Mesodermal cell (in vitro differentiated cells): ENCODE results near the gene FRMD4A.
"Not testable (repeated sequence)": the region's sequence is repeated elsewhere in the genome, so short reads cannot be mapped to it uniquely, and the experiment has no call there.

Experiments used
- H3K27ac ChIP-seq: 2 replicates; pipeline ENCODE4 v1.7.0; 2013; ENCODE audit warnings: mild to moderate bottlenecking, low read depth, low read length, moderate library complexity; ENCODE audit not compliant: severe bottlenecking
- H3K36me3 ChIP-seq: 2 replicates; pipeline ENCODE4 v1.7.1; 2013; ENCODE audit warnings: mild to moderate bottlenecking, low read length, moderate library complexity; ENCODE audit not compliant: control insufficient read depth, insufficient read depth
- H3K4me1 ChIP-seq: one replicate; pipeline ENCODE4 v1.7.1; 2013; ENCODE audit warnings: mild to moderate bottlenecking, low read length; ENCODE audit not compliant: insufficient read depth, control insufficient read depth, poor library complexity, severe bottlenecking
- H3K4me3 ChIP-seq: 2 replicates; pipeline ENCODE4 v1.7.0; 2013; ENCODE audit warnings: low read length, control low read depth, mild to moderate bottlenecking; ENCODE audit not compliant: insufficient read depth, poor library complexity, severe bottlenecking; ENCODE audit errors: extremely low read depth
- H3K9me3 ChIP-seq: 2 replicates; pipeline ENCODE4 v1.7.1; 2013; ENCODE audit warnings: mild to moderate bottlenecking, low read length, moderate library complexity; ENCODE audit not compliant: control insufficient read depth
- WGBS, 2 experiments: methylation state at CpG; one replicate each; pipeline ENCODE4 v1.1.5; 2013; ENCODE audit warnings: missing lambda C conversion rate in 2 of 2; ENCODE audit not compliant: insufficient coverage in 2 of 2; 5-methylcytosine and 5-hydroxymethylcytosine counted together

Gene FRMD4A

GRCh38 chr10:13969118-13969791 lies 361.5 kb downstream of the FRMD4A start:
- H3K36me3 ChIP-seq, result no peaks in the 10 kb centered on the region
- 90 to 94% methylated on average over 9 to 10 of the region's 12 CpGs for WGBS, 2 experiments
- no peaks in the 10 kb centered on the region for H3K9me3 ChIP-seq
- H3K4me3 ChIP-seq, result no peak overlapping the region
- peaks cover 41% of the 10 kb centered on the region for H3K4me1 ChIP-seq
- no peak overlapping the region for H3K27ac ChIP-seq

- 100% methylated on average over 1 to 3 of the region's 3 CpGs for WGBS, 2 experiments
- no peaks in the 10 kb centered on the region for H3K36me3 ChIP-seq
- H3K27ac ChIP-seq, result no peak overlapping the region
- no peak overlapping the region for H3K4me3 ChIP-seq
- no peaks in the 10 kb centered on the region for H3K9me3 ChIP-seq
- peaks cover 26% of the 10 kb centered on the region for H3K4me1 ChIP-seq
Measured at GRCh38 chr10:13961853-13962252, 368.9 kb downstream of the FRMD4A start.

DNA sequence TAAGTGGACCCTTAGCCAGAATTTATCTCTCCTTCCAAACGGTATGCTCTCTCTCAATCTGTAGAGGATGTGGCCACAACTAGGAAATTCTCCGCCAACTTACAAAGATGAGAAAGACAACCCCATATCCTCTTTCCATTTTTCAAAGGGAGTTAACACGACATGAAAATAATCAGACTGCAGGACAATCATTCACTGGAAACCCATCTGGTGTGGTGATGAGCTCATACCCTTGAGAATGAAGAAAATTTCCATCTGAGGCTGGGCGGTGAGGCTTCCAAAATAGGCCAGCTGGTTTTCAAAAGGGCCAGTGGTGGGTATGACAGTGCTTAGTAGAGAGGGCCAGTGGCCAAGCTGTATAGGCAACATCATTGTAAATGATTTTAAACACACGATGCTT lies 369.6 kb downstream of the FRMD4A start:
- H3K4me3 ChIP-seq, result no peak overlapping the region
- WGBS, 2 experiments, result 65 to 76% methylated on average over 3 to 4 of the region's 5 CpGs
- no peaks in the 10 kb centered on the region for H3K9me3 ChIP-seq
- no peaks in the 10 kb centered on the region for H3K36me3 ChIP-seq
- peaks cover 24% of the 10 kb centered on the region for H3K4me1 ChIP-seq
- H3K27ac ChIP-seq, result peak overlapping the region; percentile 78

DNA sequence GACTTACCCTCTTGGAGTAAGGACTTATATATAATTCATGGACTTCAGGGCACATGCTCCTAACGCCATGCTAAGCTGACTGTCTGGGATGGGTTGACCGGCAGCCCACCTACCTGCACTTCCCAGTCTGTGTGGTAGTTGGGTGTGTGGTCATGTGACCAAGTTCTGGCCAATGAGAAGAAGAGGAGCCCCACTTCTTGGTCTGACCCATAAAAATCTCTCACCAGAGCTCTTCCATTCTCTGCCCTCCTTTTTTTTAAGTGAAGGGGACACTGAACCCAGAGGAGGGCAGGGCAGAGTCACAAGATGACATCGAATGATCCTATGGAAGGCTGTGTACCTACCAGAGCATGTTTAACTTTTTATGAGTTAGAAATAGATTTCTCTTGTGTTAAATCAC lies 370.1 kb downstream of the FRMD4A start:
- Histone ChIP-seq H3K27ac (peak overlapping the region; percentile 78), H3K9me3 (no peaks in the 10 kb centered on the region), H3K4me3 (no peak overlapping the region), H3K4me1 (peaks cover 24% of the 10 kb centered on the region), H3K36me3 (no peaks in the 10 kb centered on the region)
- 100% methylated on average over 1 of the region's 3 CpGs; no CpG with 5 or more reads in 1 of the 2 experiments for WGBS, 2 experiments

GRCh38 chr10:13959443-13960359 lies 371.0 kb downstream of the FRMD4A start:
- peaks cover 24% of the 10 kb centered on the region for H3K4me1 ChIP-seq
- WGBS, 2 experiments, result 72 to 76% methylated on average over 17 of the region's 18 CpGs
- H3K9me3 ChIP-seq, result peaks cover 1% of the 10 kb centered on the region
- H3K4me3 ChIP-seq, result no peak overlapping the region
- H3K27ac ChIP-seq, result no peak overlapping the region
- no peaks in the 10 kb centered on the region for H3K36me3 ChIP-seq

GRCh38 chr10:13957856-13958255 lies 372.9 kb downstream of the FRMD4A start:
- no peaks in the 10 kb centered on the region for H3K36me3 ChIP-seq
- H3K9me3 ChIP-seq, result peaks cover 4% of the 10 kb centered on the region
- WGBS, 2 experiments, result 78 to 88% methylated on average over 7 to 9 of the region's 9 CpGs
- H3K4me3 ChIP-seq, result no peak overlapping the region
- H3K4me1 ChIP-seq, result peaks cover 24% of the 10 kb centered on the region
- no peak overlapping the region for H3K27ac ChIP-seq

GRCh38 chr10:13956826-13957225 lies 373.9 kb downstream of the FRMD4A start:
- peaks cover 24% of the 10 kb centered on the region for H3K4me1 ChIP-seq
- no peak overlapping the region for H3K4me3 ChIP-seq
- 73 to 76% methylated on average over 7 to 8 of the region's 8 CpGs for WGBS, 2 experiments
- no peak overlapping the region for H3K27ac ChIP-seq
- H3K9me3 ChIP-seq, result peaks cover 4% of the 10 kb centered on the region
- no peaks in the 10 kb centered on the region for H3K36me3 ChIP-seq

- WGBS, 2 experiments, result 79 to 87% methylated on average over 4 to 5 of the region's 7 CpGs
- Histone ChIP-seq H3K4me1 (peaks cover 12% of the 10 kb centered on the region), H3K36me3 (no peaks in the 10 kb centered on the region), H3K9me3 (peaks cover 4% of the 10 kb centered on the region), H3K27ac (no peak overlapping the region), H3K4me3 (no peak overlapping the region)
Measured at GRCh38 chr10:13955409-13956068, 375.2 kb downstream of the FRMD4A start.

DNA sequence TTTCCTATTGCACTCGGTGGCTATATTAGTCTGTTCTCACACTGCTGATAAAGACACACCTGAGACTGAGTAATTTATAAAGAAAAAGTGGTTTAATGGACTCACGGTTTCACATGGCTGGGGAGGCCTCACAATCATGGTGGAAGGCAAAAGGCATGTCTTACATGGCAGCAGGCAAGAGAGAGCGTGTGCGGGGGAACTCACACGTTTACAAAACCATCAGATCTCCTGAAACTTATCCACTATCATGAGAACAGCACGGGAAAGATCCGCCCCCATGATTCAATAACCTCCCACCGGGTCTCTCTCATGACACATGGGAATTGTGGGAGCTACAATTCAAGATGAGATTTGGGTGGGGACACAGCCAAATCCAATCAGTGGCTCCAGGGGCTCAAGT lies 376.5 kb downstream of the FRMD4A start:
- 97% methylated on average over 6 of the region's 8 CpGs; no CpG with 5 or more reads in 1 of the 2 experiments for WGBS, 2 experiments
- not testable (repeated sequence) for H3K4me1 ChIP-seq, H3K36me3 ChIP-seq, H3K9me3 ChIP-seq, H3K4me3 ChIP-seq, H3K27ac ChIP-seq

- no peak overlapping the region for H3K27ac ChIP-seq
- H3K36me3 ChIP-seq, result no peaks in the 10 kb centered on the region
- peaks cover 4% of the 10 kb centered on the region for H3K9me3 ChIP-seq
- H3K4me3 ChIP-seq, result no peak overlapping the region
- 100% methylated on average over 2 of the region's 4 CpGs; no CpG with 5 or more reads in 1 of the 2 experiments for WGBS, 2 experiments
- peaks cover 5% of the 10 kb centered on the region for H3K4me1 ChIP-seq
Measured at GRCh38 chr10:13953371-13953770, 377.4 kb downstream of the FRMD4A start.
